ENCODE data around the gene C11orf97. TPM values are rescaled to one million over a fixed set of nuclear protein-coding genes. Genes with fewer than 3 reads are reported as not detected.

The C11orf97 gene
- total and polyA plus RNA-seq, 2 of the 8 experiments (the other 6 are each of a cell fraction or from before 2014, with no cell fraction given) = not detected

- TF ChIP-seq RBBP5 (IDR thresholded peaks at IDR 0.05; ENCODE audit: borderline replicate concordance, low read depth, low read length) (no peak), NRF1 (IDR thresholded peaks at IDR 0.05; ENCODE audit: low read depth, low read length) (no peak), TEAD4 (IDR thresholded peaks at IDR 0.05; ENCODE audit: low read depth, low read length) (no peak), TAF7 (optimal IDR thresholded peaks at IDR 0.05; ENCODE audit: borderline replicate concordance, low read depth, low read length) (no peak), SP2 (IDR thresholded peaks at IDR 0.05; ENCODE audit: low read length) (no peak), TCF12 (IDR thresholded peaks at IDR 0.05; ENCODE audit: low read depth, low read length) (no peak)
Observed at GRCh38 chr11:94577841-94578240, 65.6 kb downstream of the C11orf97 start (continued).

MicroRNAs encoded within 50 kb of the gene (microRNA counts, 767-probe panel; counts per million panel counts)
- microRNA hsa-miR-548l = 879 counts per million, percentile 95 among the panel's probes with 10 or more counts

Small RNA genes within 50 kb of the gene (microRNA-seq; reads per million reads assigned to microRNA genes)
- 2.8 to 5.1 reads per million in 2 experiments for gene MIR548L (ENCODE audit: borderline microRNAs expressed in 2 of 2, borderline number of aligned reads in 2 of 2, borderline replicate concordance in 1 of 2)

Small RNA genes within 50 kb of the gene (small RNA-seq; reads per million reads assigned to genes)
- gene MIR548L (ENCODE audit: insufficient read depth) = 9.3 reads per million, percentile 80 among the genes with 10 or more reads in this experiment

Other genes with a start within 250 kb of the C11orf97 start
- gene IZUMO1R, start 207.9 kb upstream of the C11orf97 start, total RNA-seq (2021; fragmentation: NEBNext Ultra II Directional; extraction: Animal tissue kit (Norgen Biotek cat#: 25700)) = not detected in 2 replicates
- gene IZUMO1R, start 207.9 kb upstream of the C11orf97 start, polyA plus RNA-seq (2011; rRNA removed) = not detected in 2 replicates
- 1.3 and 1.5 TPM in 2 replicates for gene GPR83, start 111.0 kb upstream of the C11orf97 start, total RNA-seq (2021; fragmentation: NEBNext Ultra II Directional; extraction: Animal tissue kit (Norgen Biotek cat#: 25700))
- gene GPR83, start 111.0 kb upstream of the C11orf97 start, polyA plus RNA-seq (2011; rRNA removed) = 0.30 and 0.49 TPM in 2 replicates
- gene MRE11, start 18.6 kb upstream of the C11orf97 start, total RNA-seq (2021; fragmentation: NEBNext Ultra II Directional; extraction: Animal tissue kit (Norgen Biotek cat#: 25700)) = 40.1 and 43.4 TPM in 2 replicates
- gene MRE11, start 18.6 kb upstream of the C11orf97 start, polyA plus RNA-seq (2011; rRNA removed) = 5.2 and 7.2 TPM in 2 replicates
- gene ANKRD49, start 18.5 kb upstream of the C11orf97 start, total RNA-seq (2021; fragmentation: NEBNext Ultra II Directional; extraction: Animal tissue kit (Norgen Biotek cat#: 25700)) = 10.2 and 12.2 TPM in 2 replicates
- gene ANKRD49, start 18.5 kb upstream of the C11orf97 start, polyA plus RNA-seq (2011; rRNA removed) = 4.6 and 7.4 TPM in 2 replicates
- gene FUT4, start 31.5 kb downstream of the C11orf97 start, total RNA-seq (2021; fragmentation: NEBNext Ultra II Directional; extraction: Animal tissue kit (Norgen Biotek cat#: 25700)) = 7.0 and 8.0 TPM in 2 replicates
- gene FUT4, start 31.5 kb downstream of the C11orf97 start, polyA plus RNA-seq (2011; rRNA removed) = 2.6 and 3.2 TPM in 2 replicates
- gene PIWIL4, start 54.9 kb downstream of the C11orf97 start, total RNA-seq (2021; fragmentation: NEBNext Ultra II Directional; extraction: Animal tissue kit (Norgen Biotek cat#: 25700)) = 0.52 and 0.80 TPM in 2 replicates
- gene PIWIL4, start 54.9 kb downstream of the C11orf97 start, polyA plus RNA-seq (2011; rRNA removed) = 0.51 and 0.57 TPM in 2 replicates

Measured in H1 (cell line).